Panc1 (cell line): ENCODE measurements around the gene PPP4R1.

Experiments
- CTCF ChIP-seq: fragments of 450-650 bp; IDR thresholded peaks from 2 replicates; pipeline ENCODE4 v1.5.1; 2017; ENCODE audit warnings: mild to moderate bottlenecking
- POLR2AphosphoS5 ChIP-seq: IDR thresholded peaks from 2 replicates; pipeline ENCODE4 v1.6.1; 2012; ENCODE audit warnings: mild to moderate bottlenecking, low read depth, low read length, moderate library complexity
- REST ChIP-seq, 2 experiments: IDR thresholded peaks; 2 replicates each; pipeline ENCODE4 v1.6.1; 2011 to 2012; ENCODE audit warnings: low read depth in 2 of 2, control low read depth in 1 of 2, low read length in 1 of 2, mild to moderate bottlenecking in 1 of 2, moderate library complexity in 1 of 2; ENCODE audit not compliant: insufficient read depth in 1 of 2
- TCF7L2 ChIP-seq: IDR thresholded peaks from 2 replicates; pipeline ENCODE4 v1.6.1; 2011; ENCODE audit warnings: mild to moderate bottlenecking, low read depth, low read length, inconsistent platforms

GRCh38 chr18:9508446-9509025, 105.8 kb downstream of the PPP4R1 start:
- no peak for TF ChIP-seq REST (IDR thresholded peaks at IDR 0.05; ENCODE audit: insufficient read depth in 1 of 2, low read depth in 2 of 2, low read length in 1 of 2)
- no peak for TF ChIP-seq CTCF
- no peak for TF ChIP-seq TCF7L2
- TF ChIP-seq POLR2AphosphoS5, result no peak
